GM18505 (cell line): Measurements from ENCODE around the gene DEXI.

Experiments
- ATAC-seq: cut with Tn5 transposase; IDR thresholded peaks from one replicate; pipeline ENCODE4 v1.9.1; 2021; ENCODE audit not compliant: unreplicated experiment
- POLR2A ChIP-seq: IDR thresholded peaks from 4 replicates; pipeline ENCODE4 v1.6.1; 2011; ENCODE audit warnings: borderline replicate concordance; ENCODE audit not compliant: insufficient read depth, insufficient read length; ENCODE audit errors: extremely low read depth

DEXI gene

GRCh38 chr16:10942352-10943063 lies at the start of gene DEXI:
TSS of gene DEXI (minus strand) at chr16:10942468. CDS start at chr16:10942005, 463 bp downstream.
- peak; percentile 62 for TF ChIP-seq POLR2A
- peak; percentile 62 for ATAC-seq

GRCh38 chr16:10990378-10990777 lies 48.1 kb upstream of the DEXI start:
- no peak for TF ChIP-seq POLR2A
- no peak for ATAC-seq

GRCh38 chr16:10989559-10989958 lies 47.3 kb upstream of the DEXI start:
- ATAC-seq = no peak
- no peak for TF ChIP-seq POLR2A

- ATAC-seq = no peak
Measured at GRCh38 chr16:10988879-10989278, 46.6 kb upstream of the DEXI start.

GRCh38 chr16:10988164-10988803 lies 46.0 kb upstream of the DEXI start:
- TF ChIP-seq POLR2A = no peak
- peak; percentile 53 for ATAC-seq

More at GRCh38 chr16:10988879-10989278, 46.6 kb upstream of the DEXI start:
- no peak for TF ChIP-seq POLR2A

- TF ChIP-seq POLR2A = no peak
Measured at GRCh38 chr16:10987361-10988163, 45.3 kb upstream of the DEXI start.

GRCh38 chr16:10984509-10984908 lies 42.2 kb upstream of the DEXI start:
- no peak for ATAC-seq

More at GRCh38 chr16:10987361-10988163, 45.3 kb upstream of the DEXI start:
- no peak for ATAC-seq

GRCh38 chr16:10983159-10983558 lies 40.9 kb upstream of the DEXI start:
- peak; percentile 29 for ATAC-seq
- no peak for TF ChIP-seq POLR2A

More at GRCh38 chr16:10984509-10984908, 42.2 kb upstream of the DEXI start:
- no peak for TF ChIP-seq POLR2A

GRCh38 chr16:10982465-10983150 lies 40.3 kb upstream of the DEXI start:
- peak; percentile 35 for ATAC-seq

GRCh38 chr16:10981697-10982216 lies 39.5 kb upstream of the DEXI start:
- peak; percentile 28 for TF ChIP-seq POLR2A
- ATAC-seq = peak; percentile 67

More at GRCh38 chr16:10982465-10983150, 40.3 kb upstream of the DEXI start:
- TF ChIP-seq POLR2A = no peak

GRCh38 chr16:10980813-10981212 lies 38.5 kb upstream of the DEXI start:
- no peak for ATAC-seq
- no peak for TF ChIP-seq POLR2A

- TF ChIP-seq POLR2A = no peak
- ATAC-seq = no peak
Measured at GRCh38 chr16:10979717-10980601, 37.7 kb upstream of the DEXI start.
